Fibroblast of lung (primary cell): Measurements from ENCODE around the gene YRDC.

Experiments
- EZH2 ChIP-seq: IDR thresholded peaks from 2 replicates; pipeline ENCODE4 v1.5.1; 2012; ENCODE audit warnings: low read length, control low read depth, mild to moderate bottlenecking; ENCODE audit errors: missing control alignments
- TF ChIP-seq, protein P1 (sequence below), 2 donors: IDR thresholded peaks in 1 of 2; conservative IDR thresholded peaks in 1 of 2; 1 replicate in 1 of 2; 2 replicates in 1 of 2; pipeline ENCODE4 v1.5.1; 2011 to 2012; ENCODE audit warnings: low read length in 2 of 2, control low read depth in 1 of 2, inconsistent platforms in 1 of 2, low read depth in 1 of 2, mild to moderate bottlenecking in 1 of 2

DNA sequence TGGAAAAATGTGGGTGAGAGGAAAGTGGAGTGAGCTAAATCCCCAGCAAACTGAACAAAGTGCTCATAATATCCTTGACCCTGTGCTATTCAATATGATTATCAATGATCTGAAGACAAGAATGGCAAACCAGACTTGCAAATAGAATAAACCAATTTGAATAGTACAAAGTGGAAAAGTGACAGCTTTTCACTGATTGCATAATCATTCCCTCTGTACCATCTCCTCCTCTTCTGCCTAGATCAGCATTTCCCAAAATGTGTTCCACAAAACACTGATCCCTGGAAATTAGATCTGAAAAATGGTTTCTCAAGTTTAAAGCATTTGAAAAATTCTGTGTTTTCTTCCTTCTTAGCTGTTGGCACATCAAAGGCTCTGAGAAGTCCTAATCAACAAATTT, 43.3 kb upstream of the YRDC start:
- TF ChIP-seq EZH2: no peak
- TF ChIP-seq, protein P1, sequence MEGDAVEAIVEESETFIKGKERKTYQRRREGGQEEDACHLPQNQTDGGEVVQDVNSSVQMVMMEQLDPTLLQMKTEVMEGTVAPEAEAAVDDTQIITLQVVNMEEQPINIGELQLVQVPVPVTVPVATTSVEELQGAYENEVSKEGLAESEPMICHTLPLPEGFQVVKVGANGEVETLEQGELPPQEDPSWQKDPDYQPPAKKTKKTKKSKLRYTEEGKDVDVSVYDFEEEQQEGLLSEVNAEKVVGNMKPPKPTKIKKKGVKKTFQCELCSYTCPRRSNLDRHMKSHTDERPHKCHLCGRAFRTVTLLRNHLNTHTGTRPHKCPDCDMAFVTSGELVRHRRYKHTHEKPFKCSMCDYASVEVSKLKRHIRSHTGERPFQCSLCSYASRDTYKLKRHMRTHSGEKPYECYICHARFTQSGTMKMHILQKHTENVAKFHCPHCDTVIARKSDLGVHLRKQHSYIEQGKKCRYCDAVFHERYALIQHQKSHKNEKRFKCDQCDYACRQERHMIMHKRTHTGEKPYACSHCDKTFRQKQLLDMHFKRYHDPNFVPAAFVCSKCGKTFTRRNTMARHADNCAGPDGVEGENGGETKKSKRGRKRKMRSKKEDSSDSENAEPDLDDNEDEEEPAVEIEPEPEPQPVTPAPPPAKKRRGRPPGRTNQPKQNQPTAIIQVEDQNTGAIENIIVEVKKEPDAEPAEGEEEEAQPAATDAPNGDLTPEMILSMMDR (conservative IDR thresholded peaks at IDR 0.05 in 1 of 2, IDR thresholded peaks at IDR 0.05 in 1 of 2; ENCODE audit: low read depth in 1 of 2, low read length in 2 of 2): no peak
